Breast epithelium (tissue), 3 donors: ENCODE results near the gene PARP1.

Experiments used
- CTCF ChIP-seq, 3 donors: fragments of 450-650 bp; IDR thresholded peaks; one replicate each; pipeline ENCODE4 v1.5.1; 2016 to 2017; ENCODE audit warnings: antibody characterized with exemption in 3 of 3, mild to moderate bottlenecking in 3 of 3, moderate library complexity in 3 of 3
- POLR2A ChIP-seq: fragments of 450-650 bp; IDR thresholded peaks from one replicate; pipeline ENCODE4 v1.6.1; 2016; ENCODE audit warnings: antibody characterized with exemption, mild to moderate bottlenecking, moderate library complexity
- POLR2AphosphoS5 ChIP-seq, 3 donors: sonication (generic); formaldehyde crosslinking; IDR thresholded peaks; one replicate each; pipeline ENCODE4 v1.6.1; 2017; ENCODE audit warnings: antibody characterized with exemption in 3 of 3

- TF ChIP-seq CTCF (IDR thresholded peaks at IDR 0.05) (no peak), POLR2A (no peak), POLR2AphosphoS5 (IDR thresholded peaks at IDR 0.05) (no peak)
These were observed 17.1 kb upstream of the PARP1 start for GRCh38 chr1:226425004-226425378.
